ENCODE measurements around the gene GPR137. TPM values are rescaled to one million over a fixed set of nuclear protein-coding genes. Genes with fewer than 3 reads are reported as not detected.

Gene GPR137
- total and polyA plus RNA-seq, 9 of the 15 experiments (the other 6 are each of a cell fraction or from before 2014, with no cell fraction given): 0.32 to 26.7 (median 10.7) TPM

DNA sequence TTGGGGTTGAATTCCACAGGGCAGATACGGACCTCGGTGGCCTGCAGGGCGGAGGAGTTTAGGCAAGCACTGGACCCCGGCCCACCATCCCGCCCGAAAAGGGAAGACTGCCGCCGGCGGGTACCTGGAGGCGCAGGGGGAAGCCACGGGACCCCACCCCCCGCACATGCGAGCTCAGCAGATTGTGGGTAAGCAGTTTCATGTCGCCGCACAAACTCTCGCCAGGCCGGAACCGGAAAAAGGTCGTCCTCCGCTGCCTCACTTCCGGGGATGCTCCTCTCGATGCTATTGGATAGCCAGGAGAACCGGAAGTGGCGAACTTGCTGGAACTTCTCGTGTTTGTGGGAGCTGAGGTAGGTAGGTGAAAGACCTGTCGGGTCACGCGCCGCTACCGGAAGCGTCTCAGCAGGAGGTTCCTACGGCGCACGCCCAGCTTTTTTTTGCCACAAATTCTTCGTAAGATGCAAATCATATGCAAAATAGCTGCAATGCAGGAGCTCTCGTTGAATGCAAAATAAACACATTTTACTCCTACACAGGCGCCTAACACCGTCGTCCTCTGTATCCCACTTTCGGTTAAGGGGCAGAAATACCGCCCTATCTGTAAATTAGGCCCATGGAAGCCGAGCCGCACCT is 31.8 kb downstream of the GPR137 start, which contains the start of gene TRMT112 (continued):
- TF ChIP-seq, protein P1, sequence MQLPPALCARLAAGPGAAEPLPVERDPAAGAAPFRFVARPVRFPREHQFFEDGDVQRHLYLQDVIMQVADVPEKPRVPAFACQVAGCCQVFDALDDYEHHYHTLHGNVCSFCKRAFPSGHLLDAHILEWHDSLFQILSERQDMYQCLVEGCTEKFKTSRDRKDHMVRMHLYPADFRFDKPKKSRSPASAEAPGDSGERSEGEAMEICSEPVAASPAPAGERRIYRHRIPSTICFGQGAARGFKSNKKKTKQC (CRISPR knock-in tag; IDR thresholded peaks at IDR 0.05): peak; percentile 55; the same call in 1 of the 2 replicates
- TF ChIP-seq ATF7 (IDR thresholded peaks at IDR 0.05) (peak; percentile 36), POLR2A (conservative IDR thresholded peaks at IDR 0.05) (peak; percentile 94), KLF13 (tag; IDR thresholded peaks at IDR 0.05; ENCODE audit: borderline replicate concordance, low read depth) (no peak), ZKSCAN8 (CRISPR knock-in tag; IDR thresholded peaks at IDR 0.05) (no peak), POLR2B (IDR thresholded peaks at IDR 0.05; ENCODE audit: low read depth, partially characterized antibody) (peak; percentile 86), TEAD1 (CRISPR knock-in tag; IDR thresholded peaks at IDR 0.05) (no peak; a peak in 2 of 4 replicates), CBFA2T3 (IDR thresholded peaks at IDR 0.05) (no peak), GABPA (tag; conservative IDR thresholded peaks at IDR 0.05; ENCODE audit: low read depth) (peak; percentile 99), MAFK (IDR thresholded peaks at IDR 0.05; ENCODE audit: low read length) (peak; percentile 71), NFE2 (IDR thresholded peaks at IDR 0.05; ENCODE audit: low read depth) (peak; percentile 7; the same call in 1 of the 2 replicates), EGR1 (conservative IDR thresholded peaks at IDR 0.05) (peak; percentile 30; the same call in 1 of the 2 replicates), SMAD3 (CRISPR knock-in tag; conservative IDR thresholded peaks at IDR 0.05) (no peak)
- TF ChIP-seq, protein P2, sequence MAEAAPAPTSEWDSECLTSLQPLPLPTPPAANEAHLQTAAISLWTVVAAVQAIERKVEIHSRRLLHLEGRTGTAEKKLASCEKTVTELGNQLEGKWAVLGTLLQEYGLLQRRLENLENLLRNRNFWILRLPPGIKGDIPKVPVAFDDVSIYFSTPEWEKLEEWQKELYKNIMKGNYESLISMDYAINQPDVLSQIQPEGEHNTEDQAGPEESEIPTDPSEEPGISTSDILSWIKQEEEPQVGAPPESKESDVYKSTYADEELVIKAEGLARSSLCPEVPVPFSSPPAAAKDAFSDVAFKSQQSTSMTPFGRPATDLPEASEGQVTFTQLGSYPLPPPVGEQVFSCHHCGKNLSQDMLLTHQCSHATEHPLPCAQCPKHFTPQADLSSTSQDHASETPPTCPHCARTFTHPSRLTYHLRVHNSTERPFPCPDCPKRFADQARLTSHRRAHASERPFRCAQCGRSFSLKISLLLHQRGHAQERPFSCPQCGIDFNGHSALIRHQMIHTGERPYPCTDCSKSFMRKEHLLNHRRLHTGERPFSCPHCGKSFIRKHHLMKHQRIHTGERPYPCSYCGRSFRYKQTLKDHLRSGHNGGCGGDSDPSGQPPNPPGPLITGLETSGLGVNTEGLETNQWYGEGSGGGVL (CRISPR knock-in tag; IDR thresholded peaks at IDR 0.05): no peak
- TF ChIP-seq, protein P3, sequence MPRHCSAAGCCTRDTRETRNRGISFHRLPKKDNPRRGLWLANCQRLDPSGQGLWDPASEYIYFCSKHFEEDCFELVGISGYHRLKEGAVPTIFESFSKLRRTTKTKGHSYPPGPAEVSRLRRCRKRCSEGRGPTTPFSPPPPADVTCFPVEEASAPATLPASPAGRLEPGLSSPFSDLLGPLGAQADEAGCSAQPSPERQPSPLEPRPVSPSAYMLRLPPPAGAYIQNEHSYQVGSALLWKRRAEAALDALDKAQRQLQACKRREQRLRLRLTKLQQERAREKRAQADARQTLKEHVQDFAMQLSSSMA (CRISPR knock-in tag; IDR thresholded peaks at IDR 0.05): peak; percentile 93
- TF ChIP-seq, protein P4, sequence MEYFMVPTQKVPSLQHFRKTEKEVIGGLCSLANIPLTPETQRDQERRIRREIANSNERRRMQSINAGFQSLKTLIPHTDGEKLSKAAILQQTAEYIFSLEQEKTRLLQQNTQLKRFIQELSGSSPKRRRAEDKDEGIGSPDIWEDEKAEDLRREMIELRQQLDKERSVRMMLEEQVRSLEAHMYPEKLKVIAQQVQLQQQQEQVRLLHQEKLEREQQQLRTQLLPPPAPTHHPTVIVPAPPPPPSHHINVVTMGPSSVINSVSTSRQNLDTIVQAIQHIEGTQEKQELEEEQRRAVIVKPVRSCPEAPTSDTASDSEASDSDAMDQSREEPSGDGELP (CRISPR knock-in tag; IDR thresholded peaks at IDR 0.05; ENCODE audit: borderline replicate concordance): peak; percentile 35; the same call in 1 of the 2 replicates
- TF ChIP-seq, protein P5, sequence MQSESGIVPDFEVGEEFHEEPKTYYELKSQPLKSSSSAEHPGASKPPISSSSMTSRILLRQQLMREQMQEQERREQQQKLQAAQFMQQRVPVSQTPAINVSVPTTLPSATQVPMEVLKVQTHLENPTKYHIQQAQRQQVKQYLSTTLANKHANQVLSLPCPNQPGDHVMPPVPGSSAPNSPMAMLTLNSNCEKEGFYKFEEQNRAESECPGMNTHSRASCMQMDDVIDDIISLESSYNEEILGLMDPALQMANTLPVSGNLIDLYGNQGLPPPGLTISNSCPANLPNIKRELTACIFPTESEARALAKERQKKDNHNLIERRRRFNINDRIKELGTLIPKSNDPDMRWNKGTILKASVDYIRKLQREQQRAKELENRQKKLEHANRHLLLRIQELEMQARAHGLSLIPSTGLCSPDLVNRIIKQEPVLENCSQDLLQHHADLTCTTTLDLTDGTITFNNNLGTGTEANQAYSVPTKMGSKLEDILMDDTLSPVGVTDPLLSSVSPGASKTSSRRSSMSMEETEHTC (IDR thresholded peaks at IDR 0.05): peak; percentile 93; the same call in 1 of the 2 replicates
- TF ChIP-seq, protein P6, sequence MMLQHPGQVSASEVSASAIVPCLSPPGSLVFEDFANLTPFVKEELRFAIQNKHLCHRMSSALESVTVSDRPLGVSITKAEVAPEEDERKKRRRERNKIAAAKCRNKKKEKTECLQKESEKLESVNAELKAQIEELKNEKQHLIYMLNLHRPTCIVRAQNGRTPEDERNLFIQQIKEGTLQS (IDR thresholded peaks at IDR 0.05): no peak
- TF ChIP-seq, protein P6 (CRISPR knock-in tag; conservative IDR thresholded peaks at IDR 0.05): no peak
